HG03565 (cell line): ENCODE measurements around the gene ADAMTSL5.
"Not testable (repeated sequence)": the region's sequence is repeated elsewhere in the genome, so short reads cannot be mapped to it uniquely, and the experiment has no call there.

Source experiments
- ATAC-seq: cut with Tn5 transposase; IDR thresholded peaks from one replicate; pipeline ENCODE4 v1.9.1; 2021; ENCODE audit warnings: mild to moderate bottlenecking, moderate library complexity; ENCODE audit not compliant: unreplicated experiment

ADAMTSL5 gene

GRCh38 chr19:1482361-1483130, 30.3 kb downstream of the ADAMTSL5 start:
- no peak for ATAC-seq

- ATAC-seq, result no peak
Observed at GRCh38 chr19:1481893-1482360, 30.9 kb downstream of the ADAMTSL5 start.

- ATAC-seq, result no peak
Observed at GRCh38 chr19:1481224-1481892, 31.5 kb downstream of the ADAMTSL5 start.

- ATAC-seq, result peak; percentile 82
Observed at GRCh38 chr19:1478934-1479707, 33.7 kb downstream of the ADAMTSL5 start, which contains the start of gene C19orf25. C19orf25 (minus strand) TSS chr19:1479215; CDS start chr19:1478903, 312 bp downstream.

GRCh38 chr19:1477056-1477455, 35.8 kb downstream of the ADAMTSL5 start:
- ATAC-seq, result not testable (repeated sequence)

- no peak for ATAC-seq
Observed at GRCh38 chr19:1475751-1476437, 36.9 kb downstream of the ADAMTSL5 start.

GRCh38 chr19:1474765-1475351, 38.0 kb downstream of the ADAMTSL5 start:
- no peak for ATAC-seq

- no peak for ATAC-seq
Observed at GRCh38 chr19:1474011-1474764, 38.6 kb downstream of the ADAMTSL5 start.

- ATAC-seq, result no peak
Observed at GRCh38 chr19:1473085-1473851, 39.6 kb downstream of the ADAMTSL5 start.

- no peak for ATAC-seq
Observed at GRCh38 chr19:1472231-1473084, 40.4 kb downstream of the ADAMTSL5 start.

GRCh38 chr19:1471515-1472160, 41.2 kb downstream of the ADAMTSL5 start:
- no peak for ATAC-seq

- no peak for ATAC-seq
Observed at GRCh38 chr19:1471010-1471514, 41.8 kb downstream of the ADAMTSL5 start.

- no peak for ATAC-seq
Observed at GRCh38 chr19:1470305-1471009, 42.4 kb downstream of the ADAMTSL5 start.

GRCh38 chr19:1470055-1470304, 42.8 kb downstream of the ADAMTSL5 start:
- ATAC-seq, result no peak

GRCh38 chr19:1469255-1470054, 43.4 kb downstream of the ADAMTSL5 start:
- no peak for ATAC-seq

GRCh38 chr19:1468821-1469254, 44.0 kb downstream of the ADAMTSL5 start:
- ATAC-seq, result no peak
